Measurements from ENCODE around the gene ATP2C2. TPM values are rescaled to one million over a fixed set of nuclear protein-coding genes. Genes with fewer than 3 reads are reported as not detected.

The ATP2C2 gene
- total RNA-seq, 4 donors from 2014 or later: 0.86 TPM; not detected in 3

DNA sequence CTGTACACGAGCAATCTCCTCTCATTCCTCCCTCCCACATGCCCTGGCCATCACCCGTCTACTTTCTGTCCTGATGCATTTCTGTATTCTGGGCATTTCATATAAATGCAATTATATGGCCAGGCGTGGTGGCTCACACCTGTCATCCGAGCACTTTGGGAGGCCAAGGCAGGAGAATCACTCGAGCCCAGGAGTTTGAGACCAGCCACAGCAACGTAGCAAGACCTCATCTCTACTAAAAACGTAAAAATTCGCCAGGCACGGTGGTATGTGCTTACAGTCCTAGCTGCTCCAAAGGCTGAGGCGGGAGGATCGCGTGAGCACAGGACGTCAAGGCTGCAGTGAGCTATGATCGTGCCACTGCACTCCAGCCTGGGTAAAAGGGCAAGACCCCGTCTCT, 131.3 kb downstream of the ATP2C2 start:
- Histone ChIP-seq H3K27me3 (no peaks in the 10 kb centered on the region), H3K27ac (replicated peaks in 1 of 4) (no peak overlapping the region), H3K4me3 (no peak overlapping the region), H3K9me3 (no peaks in the 10 kb centered on the region), H3K4me1 (peaks cover 4 to 22% (median 15%) of the 10 kb centered on the region in 4 donors), H3K36me3 (peaks cover 23 to 60% (median 51%) of the 10 kb centered on the region in 4 donors)
- DNase-seq (ENCODE audit: extremely low spot score): no peak
- intact Hi-C loops (cut with DNase I): loop anchor here (5.0 kb wide), 1 partner anchor 537 kb away; no protein-coding TSS in a partner anchor
- 92% methylated on average over 15 of the region's 15 CpGs for WGBS
- TF ChIP-seq POLR2AphosphoS5 (IDR thresholded peaks at IDR 0.05) (no peak), EP300 (IDR thresholded peaks at IDR 0.05) (no peak), POLR2A (IDR thresholded peaks at IDR 0.05; ENCODE audit: low read depth) (no peak)
- TF ChIP-seq, protein P1, sequence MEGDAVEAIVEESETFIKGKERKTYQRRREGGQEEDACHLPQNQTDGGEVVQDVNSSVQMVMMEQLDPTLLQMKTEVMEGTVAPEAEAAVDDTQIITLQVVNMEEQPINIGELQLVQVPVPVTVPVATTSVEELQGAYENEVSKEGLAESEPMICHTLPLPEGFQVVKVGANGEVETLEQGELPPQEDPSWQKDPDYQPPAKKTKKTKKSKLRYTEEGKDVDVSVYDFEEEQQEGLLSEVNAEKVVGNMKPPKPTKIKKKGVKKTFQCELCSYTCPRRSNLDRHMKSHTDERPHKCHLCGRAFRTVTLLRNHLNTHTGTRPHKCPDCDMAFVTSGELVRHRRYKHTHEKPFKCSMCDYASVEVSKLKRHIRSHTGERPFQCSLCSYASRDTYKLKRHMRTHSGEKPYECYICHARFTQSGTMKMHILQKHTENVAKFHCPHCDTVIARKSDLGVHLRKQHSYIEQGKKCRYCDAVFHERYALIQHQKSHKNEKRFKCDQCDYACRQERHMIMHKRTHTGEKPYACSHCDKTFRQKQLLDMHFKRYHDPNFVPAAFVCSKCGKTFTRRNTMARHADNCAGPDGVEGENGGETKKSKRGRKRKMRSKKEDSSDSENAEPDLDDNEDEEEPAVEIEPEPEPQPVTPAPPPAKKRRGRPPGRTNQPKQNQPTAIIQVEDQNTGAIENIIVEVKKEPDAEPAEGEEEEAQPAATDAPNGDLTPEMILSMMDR (IDR thresholded peaks at IDR 0.05): no peak

DNA sequence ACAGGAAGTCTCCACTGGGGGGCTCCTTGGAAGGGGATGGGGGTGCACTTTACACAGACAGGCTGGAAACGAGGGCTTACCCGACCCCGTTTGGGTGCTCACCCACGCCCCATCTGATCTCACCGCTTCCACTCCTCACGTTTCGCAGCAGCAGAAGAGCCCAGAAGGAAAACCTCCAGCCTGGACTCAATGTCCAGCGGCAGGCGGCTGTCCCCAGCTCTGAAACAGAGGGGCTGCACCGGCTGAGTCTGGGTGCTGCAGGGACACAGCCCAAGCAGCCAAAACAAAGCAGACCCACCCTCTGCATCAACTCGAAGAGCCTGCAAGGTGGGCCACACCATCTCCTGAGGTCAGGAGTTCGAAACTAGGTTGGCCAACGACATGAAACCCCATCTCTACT, 132.2 kb downstream of the ATP2C2 start:
- no peak for DNase-seq (ENCODE audit: extremely low spot score)
- H3K36me3 ChIP-seq: peaks cover 14 to 51% (median 42%) of the 10 kb centered on the region in 4 donors
- no peak overlapping the region for H3K4me3 ChIP-seq
- 95% methylated on average over 13 of the region's 13 CpGs for WGBS
- no peaks in the 10 kb centered on the region for H3K9me3 ChIP-seq
- intact Hi-C loops (cut with DNase I): loop anchor here (5.0 kb wide), 1 partner anchor 538 kb away; no protein-coding TSS in a partner anchor
- H3K4me1 ChIP-seq: peaks cover 11 to 29% (median 23%) of the 10 kb centered on the region in 4 donors
- H3K27ac ChIP-seq (replicated peaks in 1 of 4): no peak overlapping the region
- TF ChIP-seq EP300 (IDR thresholded peaks at IDR 0.05): no peak
- no peaks in the 10 kb centered on the region for H3K27me3 ChIP-seq

DNA sequence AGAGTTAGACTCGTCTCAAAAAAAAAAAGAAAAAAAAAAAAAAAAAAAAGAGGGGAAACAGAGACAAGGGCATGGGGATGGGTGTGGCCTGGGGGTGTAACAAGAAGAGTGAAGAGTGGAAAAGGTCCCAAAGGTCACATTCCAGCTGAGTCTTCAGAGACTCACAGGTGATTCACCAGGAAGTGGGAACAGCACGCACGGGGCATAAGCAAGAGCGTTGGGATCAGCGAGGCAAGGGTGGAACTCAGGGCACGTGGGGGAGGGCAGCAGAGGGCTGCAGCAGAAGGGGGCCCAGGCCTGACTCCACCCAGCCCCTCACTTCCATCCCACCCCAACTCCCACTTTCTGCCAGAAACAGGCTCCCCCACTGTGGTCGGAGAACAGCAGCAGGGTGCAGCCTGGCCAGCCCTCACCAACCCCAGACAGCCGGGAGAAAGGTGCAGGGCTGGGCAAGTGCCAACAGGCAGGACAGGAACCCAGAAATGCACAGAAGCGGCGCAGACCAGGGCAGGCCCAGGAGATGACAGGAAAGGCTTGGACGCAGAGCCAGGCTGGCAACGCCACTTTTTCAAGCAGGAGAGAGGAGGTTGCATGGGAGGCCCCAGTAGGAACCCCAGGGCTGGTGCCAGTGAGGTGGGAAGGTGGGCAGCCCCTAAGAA, 132.9 kb downstream of the ATP2C2 start:
- intact Hi-C loops (cut with DNase I): loop anchor here (5.0 kb wide), 1 partner anchor 539 kb away; no protein-coding TSS in a partner anchor
- TF ChIP-seq, protein P1 (IDR thresholded peaks at IDR 0.05): no peak
- TF ChIP-seq EP300 (IDR thresholded peaks at IDR 0.05) (no peak), POLR2A (IDR thresholded peaks at IDR 0.05; ENCODE audit: low read depth) (no peak), POLR2AphosphoS5 (IDR thresholded peaks at IDR 0.05) (no peak)
- no peaks in the 10 kb centered on the region for H3K27me3 ChIP-seq

DNA sequence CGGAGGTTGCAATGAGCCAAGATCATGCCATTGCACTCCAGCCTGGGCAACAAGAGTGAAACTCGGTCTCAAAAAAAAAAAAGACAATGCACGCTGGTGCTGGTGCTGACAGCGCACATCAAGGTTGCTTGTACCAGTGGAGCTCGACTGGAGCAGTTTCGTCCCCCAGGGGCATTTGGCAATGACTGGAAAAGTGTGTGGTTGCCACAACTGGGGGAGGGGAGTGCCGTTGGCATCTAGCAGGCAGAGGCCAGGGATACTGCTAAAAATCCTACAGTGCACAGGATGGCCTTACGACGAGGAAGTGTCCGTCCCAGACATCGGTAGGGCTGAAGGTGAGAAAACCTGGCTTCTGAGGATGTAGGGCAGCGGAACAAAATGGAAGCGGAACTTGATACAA, 133.7 kb downstream of the ATP2C2 start:
- 91% methylated on average over 13 of the region's 13 CpGs for WGBS
- Histone ChIP-seq H3K27me3 (no peaks in the 10 kb centered on the region), H3K4me3 (no peak overlapping the region), H3K27ac (replicated peaks in 1 of 4) (no peak overlapping the region), H3K9me3 (no peaks in the 10 kb centered on the region), H3K4me1 (peaks cover 13 to 40% (median 31%) of the 10 kb centered on the region in 4 donors), H3K36me3 (peaks cover 8 to 36% (median 27%) of the 10 kb centered on the region in 4 donors)
- no peak for DNase-seq (ENCODE audit: extremely low spot score)
- intact Hi-C loops (cut with DNase I): loop anchor here (5.0 kb wide), 1 partner anchor 540 kb away; no protein-coding TSS in a partner anchor
- TF ChIP-seq POLR2AphosphoS5 (IDR thresholded peaks at IDR 0.05): no peak
- TF ChIP-seq POLR2A (IDR thresholded peaks at IDR 0.05; ENCODE audit: low read depth): no peak
- TF ChIP-seq, protein P1 (IDR thresholded peaks at IDR 0.05): no peak
- no peak for TF ChIP-seq EP300 (IDR thresholded peaks at IDR 0.05)

More for the DNA sequence above, 132.9 kb downstream of the ATP2C2 start:
- Histone ChIP-seq H3K36me3 (peaks cover 12 to 45% (median 36%) of the 10 kb centered on the region in 4 donors), H3K9me3 (no peaks in the 10 kb centered on the region), H3K27ac (replicated peaks in 1 of 4) (no peak overlapping the region), H3K4me3 (no peak overlapping the region), H3K4me1 (peaks cover 13 to 36% (median 29%) of the 10 kb centered on the region in 4 donors)
- DNase-seq (ENCODE audit: extremely low spot score): no peak
- 79% methylated on average over 11 of the region's 12 CpGs for WGBS

DNA sequence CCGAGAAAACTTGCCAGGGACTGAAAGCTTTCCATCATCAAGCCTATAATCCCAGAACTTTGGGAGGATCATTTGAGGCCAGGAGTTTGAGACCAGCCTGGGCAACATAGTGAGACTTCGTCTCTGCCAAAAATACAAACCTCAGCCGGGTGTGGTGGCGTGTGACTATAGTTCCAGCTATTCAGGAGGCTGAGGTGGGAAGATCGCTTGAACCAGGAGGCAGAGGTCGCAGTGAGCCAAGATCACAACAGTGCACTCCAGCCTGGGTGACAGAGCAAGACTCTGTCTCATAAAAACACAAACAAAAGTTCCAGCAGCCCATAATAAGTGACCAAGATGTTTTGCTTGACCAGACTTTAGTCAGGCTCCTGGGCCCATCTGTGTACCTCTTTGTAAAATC, 134.2 kb downstream of the ATP2C2 start:
- Histone ChIP-seq H3K4me3 (no peak overlapping the region), H3K9me3 (no peaks in the 10 kb centered on the region), H3K27me3 (no peaks in the 10 kb centered on the region), H3K27ac (replicated peaks in 1 of 4) (no peak overlapping the region), H3K36me3 (peaks cover 3 to 31% (median 22%) of the 10 kb centered on the region in 4 donors), H3K4me1 (peaks cover 13 to 40% (median 31%) of the 10 kb centered on the region in 4 donors)
- intact Hi-C loops (cut with DNase I): loop anchor here (5.0 kb wide), 1 partner anchor 540 kb away; no protein-coding TSS in a partner anchor
- 83% methylated on average over 6 of the region's 6 CpGs for WGBS
- no peak for DNase-seq (ENCODE audit: extremely low spot score)
- TF ChIP-seq POLR2AphosphoS5 (IDR thresholded peaks at IDR 0.05) (no peak), POLR2A (IDR thresholded peaks at IDR 0.05; ENCODE audit: low read depth) (no peak), EP300 (IDR thresholded peaks at IDR 0.05) (no peak)
- TF ChIP-seq, protein P1 (IDR thresholded peaks at IDR 0.05): no peak
